ENCODE data around the gene WDR5B.

- TF ChIP-seq CTCF (IDR thresholded peaks at IDR 0.05): no peak
- no peak for TF ChIP-seq POLR2A (IDR thresholded peaks at IDR 0.05)
Observed at GRCh38 chr3:122364490-122364889, 51.4 kb downstream of the WDR5B start.

Data from lower leg skin (tissue), 3 donors.